HuH-7.5 (cell line): ENCODE measurements around the gene KCNC3.
"Not testable (repeated sequence)": the region's sequence is repeated elsewhere in the genome, so short reads cannot be mapped to it uniquely, and the experiment has no call there.

ENCODE experiments used
- DNase-seq: peaks from one replicate; pipeline ENCODE4 v3.0.0; 2011; ENCODE audit warnings: low spot score

The KCNC3 gene

DNA sequence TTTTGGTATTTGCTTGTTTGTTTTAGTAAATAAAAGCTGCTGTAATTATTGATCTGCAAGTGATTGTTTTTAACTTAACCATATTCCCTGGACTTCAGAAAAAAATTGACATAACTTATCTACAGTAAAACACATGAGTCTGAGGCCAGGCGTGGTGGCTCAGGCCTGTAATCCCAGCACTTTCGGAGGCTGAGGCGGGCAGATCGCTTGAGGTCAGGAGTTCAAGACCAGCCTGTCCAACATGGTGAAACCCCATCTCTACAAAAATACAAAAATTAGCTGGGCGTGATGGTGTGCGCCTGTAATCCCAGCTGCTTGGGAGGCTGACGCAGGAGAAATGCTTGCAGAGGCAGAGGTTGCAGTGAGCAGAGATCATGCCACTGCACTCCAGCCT is 24.3 kb upstream of the KCNC3 start:
- DNase-seq = not testable (repeated sequence)

DNA sequence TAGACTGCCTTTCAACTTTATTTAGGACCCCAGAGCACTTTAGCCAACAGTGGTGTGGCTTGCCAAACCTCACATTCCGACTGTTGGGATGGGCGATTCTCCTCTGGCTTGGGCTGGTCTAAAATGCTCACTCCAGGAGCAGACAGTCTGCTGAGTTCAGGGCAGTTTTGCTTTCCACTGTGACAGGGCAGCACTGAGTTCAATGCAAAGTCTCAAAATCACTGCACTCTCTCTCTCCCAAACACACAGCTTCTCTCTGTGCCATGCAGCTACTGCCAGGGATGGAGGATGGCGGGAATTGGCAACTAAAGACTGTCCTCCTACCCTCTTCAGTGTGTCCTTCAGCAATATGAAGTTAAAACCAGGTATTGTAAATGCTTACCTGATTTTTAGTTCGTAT is 23.1 kb upstream of the KCNC3 start:
- DNase-seq = no peak

DNA sequence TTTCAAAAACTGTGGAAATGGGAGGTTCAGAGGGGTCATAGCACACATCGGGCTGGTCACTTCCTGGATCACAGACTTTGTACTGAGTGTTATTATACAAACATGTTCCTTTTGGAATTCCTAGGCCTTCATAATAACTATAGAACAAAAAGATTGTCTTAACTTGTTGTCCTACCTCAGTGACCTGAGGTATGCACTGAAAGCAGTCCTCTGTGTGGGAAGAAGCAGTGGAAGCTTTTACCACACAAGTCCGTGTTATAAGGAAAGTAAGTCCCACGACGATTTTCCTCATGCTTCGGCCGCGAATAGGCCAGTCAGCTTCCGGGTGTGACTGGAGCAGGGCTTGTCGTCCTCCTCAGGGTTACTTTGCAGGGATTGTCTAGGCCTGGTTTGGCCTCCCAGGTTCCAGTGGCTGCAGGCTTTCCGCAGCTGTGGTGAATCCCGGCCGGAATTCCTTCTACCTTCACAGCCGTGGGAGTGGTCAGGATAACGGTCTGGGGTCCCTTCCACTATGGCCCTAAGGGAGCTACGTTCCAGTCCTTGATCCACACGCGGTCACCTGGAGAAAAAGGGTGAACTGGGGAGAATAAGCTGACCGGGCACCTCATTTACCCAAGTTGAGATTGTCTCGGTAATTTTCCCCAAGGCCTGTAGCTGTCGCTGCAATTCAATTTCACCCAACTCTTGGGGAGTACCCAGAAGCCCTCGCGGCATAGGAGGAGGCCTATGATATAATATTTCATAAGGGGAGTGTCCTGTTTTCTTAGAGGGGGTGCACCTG is 20.3 kb upstream of the KCNC3 start:
- no peak for DNase-seq

- not testable (repeated sequence) for DNase-seq
Measured at GRCh38 chr19:50347089-50347581, 18.0 kb upstream of the KCNC3 start.

GRCh38 chr19:50344661-50345318 is 15.6 kb upstream of the KCNC3 start:
- DNase-seq = no peak

GRCh38 chr19:50341091-50341564 is 12.0 kb upstream of the KCNC3 start:
- DNase-seq = no peak

DNA sequence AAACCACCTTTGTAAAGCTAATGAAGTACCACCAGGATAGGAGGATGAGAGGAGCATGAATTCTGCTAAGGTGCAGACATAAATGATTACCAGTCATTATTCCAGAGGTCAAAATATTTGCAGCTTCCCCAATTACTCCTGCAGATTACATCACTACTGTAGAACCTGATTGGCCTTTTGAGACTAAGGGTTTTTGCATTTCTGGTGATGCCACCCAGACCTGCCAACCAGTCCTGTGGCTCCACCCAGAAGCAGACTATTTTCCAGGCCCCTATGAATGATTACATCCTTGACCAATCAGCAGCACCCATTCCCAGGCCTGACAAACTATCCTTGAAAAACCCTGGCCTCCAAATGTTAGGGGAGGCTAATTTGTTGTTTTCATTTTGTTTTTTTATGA is 11.2 kb upstream of the KCNC3 start:
- DNase-seq = no peak

GRCh38 chr19:50337031-50337430 is 7.9 kb upstream of the KCNC3 start:
- not testable (repeated sequence) for DNase-seq

DNA sequence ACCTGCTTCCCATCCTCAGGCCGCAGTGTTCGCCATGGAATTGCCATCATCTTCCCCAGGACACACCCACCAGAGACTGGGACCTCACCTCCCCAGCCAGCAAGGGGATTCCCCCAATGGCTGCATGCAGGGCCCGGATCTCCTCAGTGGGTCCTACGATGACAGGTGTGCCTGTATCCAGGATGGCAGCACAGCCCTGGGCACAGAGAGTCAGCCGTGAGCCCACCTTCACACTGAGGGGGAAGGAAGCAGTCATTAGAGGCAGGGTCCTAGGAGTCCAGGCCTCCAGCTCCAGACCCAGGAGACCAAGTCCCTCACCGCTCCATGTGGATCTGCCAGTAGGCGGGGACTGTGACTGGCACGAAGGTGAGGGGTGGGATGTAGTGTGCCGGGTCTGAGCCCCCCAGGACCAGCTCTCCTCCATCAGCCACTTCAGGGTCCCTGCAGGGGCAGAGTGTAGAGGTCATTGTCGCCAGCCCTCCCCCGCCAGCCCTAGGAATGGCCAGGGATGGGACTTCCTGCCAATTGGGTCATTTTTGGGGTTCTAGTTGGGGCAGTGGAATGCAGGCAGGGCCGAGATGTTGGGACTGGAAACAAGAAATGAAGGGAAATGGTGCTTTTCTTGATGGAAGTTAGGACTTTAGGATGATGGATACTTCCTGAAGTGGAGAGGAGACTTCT is 5.7 kb upstream of the KCNC3 start:
- DNase-seq = no peak

DNA sequence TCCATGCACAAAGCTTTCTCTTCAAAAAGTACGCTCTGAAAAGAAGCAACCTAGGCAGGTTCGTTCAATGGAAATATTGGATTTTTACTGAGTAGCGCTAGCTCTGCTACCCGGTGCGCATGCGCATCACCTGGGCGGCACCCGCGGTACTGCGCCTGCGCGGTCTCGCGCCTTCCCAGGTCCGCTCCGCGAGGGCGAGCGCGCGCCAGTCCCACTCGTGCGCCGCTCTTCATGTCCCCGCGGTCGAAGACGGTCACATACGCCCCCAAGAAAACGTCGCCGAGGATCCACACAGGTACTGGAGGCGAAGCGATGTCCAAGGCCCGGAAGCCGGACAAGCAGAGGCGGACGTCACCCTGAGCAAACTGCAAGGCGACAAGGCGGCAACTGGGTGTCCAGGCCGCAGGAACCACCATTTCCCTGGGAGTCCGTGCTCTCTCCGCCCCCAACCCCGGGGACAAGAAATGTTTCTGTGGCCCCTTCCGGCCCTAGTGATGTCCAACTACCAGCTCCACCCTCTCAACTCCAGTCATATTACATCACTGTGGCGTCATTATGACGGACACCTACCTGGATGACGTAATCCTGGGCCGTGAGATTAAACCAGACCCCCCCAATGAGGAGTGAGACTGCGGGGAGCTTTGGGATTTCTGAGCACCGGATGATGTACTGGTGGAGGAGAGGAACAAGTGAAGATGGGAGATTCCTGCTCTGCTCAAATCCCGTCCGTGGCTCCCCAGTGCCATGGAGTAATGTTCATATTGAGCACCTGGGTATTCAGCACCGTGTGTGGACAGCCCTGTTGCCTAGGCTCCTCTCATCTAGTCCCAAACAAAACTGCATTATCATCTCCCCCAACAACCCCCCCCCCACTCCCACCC is 4.8 kb upstream of the KCNC3 start:
- DNase-seq = peak; percentile 89

GRCh38 chr19:50333235-50333736 is 4.1 kb upstream of the KCNC3 start:
- no peak for DNase-seq

DNA sequence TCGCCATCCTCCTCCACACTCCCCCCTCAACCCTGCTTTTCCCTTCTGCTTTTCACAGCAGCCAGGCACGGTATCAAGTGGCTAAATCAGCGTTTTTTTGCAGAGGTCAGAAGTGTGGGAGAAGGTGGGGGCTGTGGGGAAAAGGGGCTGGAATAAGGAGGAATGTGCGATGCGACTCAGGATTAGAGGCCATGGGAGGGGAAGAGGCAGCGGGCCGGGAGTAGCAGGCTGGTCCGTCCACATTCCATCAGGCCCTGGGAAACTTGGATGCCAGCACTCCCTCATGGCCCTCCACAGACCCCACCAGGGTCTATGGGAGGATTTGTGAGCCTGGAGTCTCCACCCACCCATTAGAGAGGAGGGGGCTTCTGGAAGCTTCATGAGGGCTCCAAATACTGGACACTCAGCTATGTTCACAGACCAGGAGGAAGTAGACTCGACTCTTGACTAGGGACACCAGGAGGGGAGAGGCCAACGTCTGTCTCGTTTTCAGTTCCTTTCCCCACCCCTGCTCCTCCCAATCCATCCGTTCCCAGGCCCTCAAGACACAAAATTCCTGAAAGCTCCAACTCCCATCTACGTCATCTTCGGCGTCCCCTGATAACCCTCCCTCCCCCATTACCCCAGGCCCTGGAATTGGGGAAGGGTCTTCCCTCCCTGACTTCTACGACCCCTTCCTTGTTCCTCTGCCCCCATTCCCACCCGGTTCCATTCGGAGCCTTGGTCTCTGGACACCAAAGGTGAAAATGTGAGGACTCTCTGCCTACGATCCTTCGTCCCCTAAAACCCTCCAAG is 3.3 kb upstream of the KCNC3 start:
- DNase-seq = peak; percentile 9

- DNase-seq = peak; percentile 24
Measured at GRCh38 chr19:50331994-50332243, 2.7 kb upstream of the KCNC3 start.

DNA sequence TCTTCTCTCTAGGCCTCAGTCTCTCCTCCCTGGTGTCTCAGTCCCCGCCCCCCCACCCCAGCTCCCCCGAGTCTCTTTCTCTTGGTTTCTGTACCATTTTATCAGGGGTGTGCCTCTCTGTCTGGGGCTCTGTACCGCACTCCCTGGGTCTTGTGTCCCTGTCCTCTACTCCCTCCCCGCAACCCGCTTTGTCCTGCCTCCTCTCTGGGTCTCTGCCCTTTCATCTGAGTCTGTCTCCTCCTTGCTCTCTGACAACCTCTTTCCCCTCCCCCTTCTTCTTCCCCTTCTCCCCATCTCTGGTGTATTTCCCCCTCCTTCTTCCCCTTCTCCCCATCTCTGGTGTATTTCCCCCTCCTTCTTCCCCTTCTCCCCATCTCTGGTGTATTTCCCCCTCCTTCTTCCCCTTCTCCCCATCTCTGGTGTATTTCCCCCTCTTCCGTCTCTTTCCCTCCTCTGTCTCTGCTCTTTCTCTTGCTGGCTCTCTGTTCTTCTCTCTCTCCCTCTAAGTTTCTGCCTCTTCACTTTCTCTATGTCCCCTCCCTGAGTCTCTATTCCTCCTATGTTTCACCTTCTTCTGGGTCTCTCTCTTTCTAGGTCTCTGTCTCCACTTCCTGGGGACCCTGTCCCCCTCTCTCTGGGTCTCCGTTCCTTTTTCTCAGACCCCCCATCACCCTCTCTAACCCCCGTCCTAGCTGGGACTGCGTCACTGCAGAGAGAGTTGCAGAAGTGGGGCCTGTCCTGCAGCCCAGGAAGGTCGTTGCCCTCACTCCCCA is 2.2 kb upstream of the KCNC3 start:
- DNase-seq = peak; percentile 20

DNA sequence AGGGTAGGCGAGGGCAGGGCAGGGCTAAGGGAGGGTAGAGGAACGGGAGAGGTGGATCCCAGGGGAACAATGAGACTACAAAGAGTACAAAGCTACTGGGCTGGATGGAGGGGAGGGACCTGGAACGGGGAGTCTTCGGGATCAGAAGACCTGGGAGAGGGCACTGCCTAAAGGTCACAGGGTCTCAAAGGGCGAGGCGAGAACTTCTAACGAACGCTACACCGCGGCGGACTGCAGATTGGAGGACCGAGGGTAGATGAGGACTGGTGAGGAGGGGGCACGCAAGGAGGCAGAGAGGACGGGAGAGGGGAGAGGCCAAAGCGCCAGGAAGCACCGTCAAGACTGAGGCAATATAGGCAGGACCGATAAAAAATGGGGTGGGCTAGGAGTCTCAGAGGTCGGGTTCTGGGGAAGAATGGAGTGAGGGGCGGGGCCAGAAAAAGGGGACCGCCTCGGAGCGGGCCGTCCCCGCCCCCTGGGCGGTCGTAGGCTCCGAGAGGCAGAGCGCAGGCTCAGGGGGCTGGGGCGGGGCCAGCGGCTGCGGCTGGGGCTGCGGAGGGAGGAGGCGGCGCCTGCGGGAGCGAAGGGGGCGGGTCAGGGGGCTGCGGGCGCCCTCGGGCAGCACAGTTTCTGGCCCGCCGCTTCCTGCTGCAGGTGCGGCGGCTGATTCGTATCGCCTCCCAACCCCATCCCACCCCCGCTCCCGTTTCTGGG is 1.3 kb upstream of the KCNC3 start:
- DNase-seq = peak; percentile 42

GRCh38 chr19:50329926-50330294 is 733 bp upstream of the KCNC3 start:
- DNase-seq = not testable (repeated sequence)

DNA sequence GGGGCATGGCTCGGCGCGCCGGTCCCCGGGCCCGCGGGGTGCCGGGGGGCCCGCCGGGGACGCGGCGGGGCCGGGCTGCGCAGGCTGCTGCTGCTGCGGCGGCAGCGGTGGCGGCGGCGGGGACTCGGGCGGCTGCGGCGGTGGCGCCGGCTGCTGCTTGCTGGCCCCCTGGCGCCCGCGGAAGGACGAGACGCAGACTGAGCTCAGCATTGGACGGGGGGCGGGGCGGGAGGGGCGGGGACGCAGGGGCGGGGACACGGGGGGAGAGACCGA is 368 bp downstream of the KCNC3 start:
- DNase-seq = peak; percentile 89

DNA sequence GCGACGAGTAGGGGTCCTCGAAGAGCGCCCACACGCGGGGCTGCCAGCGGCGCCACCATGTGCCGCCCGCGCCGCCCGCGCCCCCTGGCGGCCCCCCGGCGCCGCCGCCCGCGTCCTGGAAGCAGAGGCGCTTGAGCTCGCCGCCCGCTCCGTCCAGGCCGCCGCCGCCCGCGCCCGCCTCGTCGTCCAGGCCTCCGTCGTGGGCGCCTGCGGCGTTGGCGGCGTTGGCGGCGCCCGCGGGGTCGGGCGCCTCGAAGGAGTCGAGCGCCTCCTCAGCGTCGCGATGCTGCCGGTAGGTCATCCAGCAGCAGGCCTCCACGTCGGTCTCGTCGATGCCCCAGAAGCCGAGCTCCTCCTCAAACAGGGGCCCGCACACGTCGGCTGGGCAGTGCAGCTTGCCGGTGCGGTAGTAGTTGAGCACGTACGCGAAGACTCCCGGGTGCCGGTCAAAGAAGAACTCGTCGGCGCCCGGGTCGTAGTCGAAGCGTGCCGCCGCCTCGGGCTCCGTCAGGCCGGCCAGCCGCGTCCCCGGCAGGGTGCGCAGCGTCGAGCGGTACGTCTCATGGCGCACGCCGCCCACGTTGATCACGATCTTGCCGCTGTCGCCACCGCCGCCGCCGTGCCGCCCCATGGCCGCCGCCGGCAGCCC is 829 bp downstream of the KCNC3 start:
- DNase-seq = peak; percentile 41

- peak; percentile 17 for DNase-seq
Measured at GRCh38 chr19:50327461-50328223, 1.5 kb downstream of the KCNC3 start.
